Activated naive CD8-positive, alpha-beta T cell treated with anti-CD3 and anti-CD28 coated beads, Interleukin-2, amount 10 ng/mL, durations not matched to agents 7 days and 5 days (primary cell): ENCODE measurements around the gene IL37. TPM values are rescaled to one million over a fixed set of nuclear protein-coding genes. Genes with fewer than 3 reads are reported as not detected.

ENCODE experiments used
- ATAC-seq: fragments of 150-1000 bp; cut with Tn5 transposase; one replicate; pipeline ENCODE4 v1.10.0; 2021; ENCODE audit warnings: low read depth, moderate library complexity
- POLR2A ChIA-PET: fragments of 350-600 bp; sonication (Branson Sonifier 250); formaldehyde crosslinking; loops from one replicate; lab custom pipeline; 2021; ENCODE audit warnings: antibody characterized with exemption; lab: Charles Lee
- DNase-seq: peaks from one replicate; pipeline ENCODE4 v3.0.0; 2021
- H3K27ac Mint-ChIP-seq: one replicate; pipeline ENCODE4 v1.8.0; 2022; ENCODE audit warnings: mild to moderate bottlenecking, mixed read lengths
- H3K27me3 Mint-ChIP-seq: one replicate; pipeline ENCODE4 v1.8.0; 2022; ENCODE audit warnings: mild to moderate bottlenecking, moderate library complexity, mixed read lengths
- H3K36me3 Mint-ChIP-seq: one replicate; pipeline ENCODE4 v1.8.0; 2021; ENCODE audit warnings: mild to moderate bottlenecking, mixed read lengths
- H3K4me1 Mint-ChIP-seq: one replicate; pipeline ENCODE4 v1.8.0; 2021; ENCODE audit warnings: mixed read lengths
- H3K4me3 Mint-ChIP-seq: one replicate; pipeline ENCODE4 v1.8.0; 2022; ENCODE audit warnings: mild to moderate bottlenecking, moderate library complexity, mixed read lengths
- H3K9me3 Mint-ChIP-seq: one replicate; pipeline ENCODE4 v1.8.0; 2021; ENCODE audit warnings: mixed read lengths
- total RNA-seq, 2 experiments: library from RNA; stranded (reverse); gene quantifications; one replicate each; pipeline ENCODE4 v1.2.3, GENCODE V29; 2021

The IL37 gene
- total RNA-seq, 2 experiments from 2014 or later, result not detected

DNA sequence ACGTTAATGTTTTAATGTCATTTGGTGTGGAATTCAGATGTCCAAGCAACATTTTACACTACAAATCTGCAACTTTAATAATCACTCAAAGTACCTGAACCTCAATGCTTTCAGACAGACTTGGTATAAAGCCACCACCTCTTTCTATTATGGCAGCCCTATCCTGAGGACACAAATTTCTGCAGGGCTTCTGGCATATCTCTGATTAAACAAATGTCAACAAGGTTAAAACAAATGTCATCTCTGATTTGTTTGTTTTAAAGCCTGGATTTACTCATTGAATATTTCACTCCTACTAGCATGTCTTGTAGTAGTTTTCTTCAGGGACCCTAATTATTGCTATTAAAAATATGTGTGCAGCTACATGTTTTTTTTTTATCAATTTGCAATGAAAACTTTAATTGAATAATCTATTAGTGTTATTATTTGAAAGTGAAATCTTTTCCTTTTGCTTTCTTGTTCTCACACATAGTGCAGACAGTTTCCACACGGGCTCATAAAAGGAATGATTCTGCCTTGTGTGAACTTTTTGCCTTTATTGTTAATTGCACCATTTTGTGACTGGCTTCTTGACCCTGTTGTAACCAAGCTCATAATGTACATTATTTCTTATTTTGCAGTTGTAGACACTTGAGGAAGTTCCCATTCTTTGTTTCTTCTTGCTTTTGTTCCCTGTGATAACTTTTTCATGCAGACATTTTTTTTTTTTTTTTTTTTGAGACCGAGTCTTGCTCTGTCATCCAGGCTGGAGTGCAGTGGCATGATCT, 30.1 kb downstream of the IL37 start:
- ATAC-seq, result no peak
- Mint-ChIP-seq H3K4me1 (peaks cover 4% of the 10 kb centered on the region), H3K4me3 (no peak overlapping the region), H3K36me3 (no peaks in the 10 kb centered on the region), H3K27me3 (peaks cover 27% of the 10 kb centered on the region), H3K27ac (no peak overlapping the region), H3K9me3 (no peaks in the 10 kb centered on the region)
- DNase-seq, result no peak
- POLR2A ChIA-PET, result interaction anchor here (1.5 kb wide), 1 partner anchor 192 kb away, joined by 13 read pairs; no protein-coding TSS in a partner anchor

- Mint-ChIP-seq H3K27ac (no peak overlapping the region), H3K27me3 (peaks cover 24% of the 10 kb centered on the region), H3K4me1 (peaks cover 4% of the 10 kb centered on the region), H3K36me3 (no peaks in the 10 kb centered on the region), H3K9me3 (no peaks in the 10 kb centered on the region), H3K4me3 (no peak overlapping the region)
- POLR2A ChIA-PET, result interaction anchor here (0.8 to 1.5 kb wide), 2 partner anchors 187 to 193 kb away, joined by 3 to 13 read pairs; no protein-coding TSS in a partner anchor
- DNase-seq (peak; percentile 76), ATAC-seq (peak; percentile 97)
Measured at GRCh38 chr2:112941753-112942653, 31.0 kb downstream of the IL37 start.

- DNase-seq, result no peak
- Mint-ChIP-seq H3K9me3 (no peaks in the 10 kb centered on the region), H3K4me1 (peaks cover 4% of the 10 kb centered on the region), H3K27ac (no peak overlapping the region), H3K27me3 (peaks cover 18% of the 10 kb centered on the region), H3K4me3 (no peak overlapping the region), H3K36me3 (no peaks in the 10 kb centered on the region)
- ATAC-seq, result no peak
- POLR2A ChIA-PET, result interaction anchor here (1.5 kb wide), 1 partner anchor 193 kb away, joined by 13 read pairs; no protein-coding TSS in a partner anchor
Measured at GRCh38 chr2:112942654-112943002, 31.7 kb downstream of the IL37 start.

DNA sequence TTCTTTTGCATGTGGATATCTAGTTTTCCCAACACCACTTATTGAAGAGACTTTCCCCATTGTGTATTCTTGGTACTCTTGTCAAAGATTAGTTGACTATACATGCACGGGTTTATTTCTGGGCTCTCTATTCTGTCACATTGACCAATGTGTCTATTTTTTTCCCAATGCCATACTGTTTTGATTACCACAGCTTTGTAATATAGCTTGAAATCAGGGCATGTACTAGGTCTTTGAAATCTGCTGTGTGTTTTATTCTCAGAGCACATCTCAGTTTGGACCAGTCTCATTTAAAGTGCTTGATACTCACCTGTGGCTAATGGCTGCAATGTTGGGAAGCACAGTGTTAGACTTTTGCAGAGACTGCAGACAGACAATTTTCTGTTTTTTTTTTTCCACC, 34.0 kb downstream of the IL37 start:
- no peak for ATAC-seq

DNA sequence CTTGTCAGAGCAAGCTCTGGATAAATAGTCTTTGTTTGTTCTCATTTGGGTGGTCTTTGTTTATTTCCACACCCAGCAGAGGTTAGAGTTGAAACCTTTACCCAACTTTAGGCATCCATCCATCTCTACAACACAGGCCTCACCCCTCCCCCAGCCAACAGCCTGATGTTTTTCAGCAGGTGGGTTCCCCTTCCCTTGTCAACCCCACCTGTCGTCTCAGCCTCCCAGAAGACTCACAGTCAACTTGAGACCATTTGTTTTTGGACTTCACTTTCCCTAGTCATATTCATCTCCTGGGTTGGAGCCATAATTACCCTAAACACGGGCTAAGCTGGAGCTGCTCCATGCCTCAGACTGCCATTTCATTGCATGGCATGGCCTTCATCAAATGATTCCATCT, 35.1 kb downstream of the IL37 start:
- POLR2A ChIA-PET, result no interaction called here
- H3K27ac Mint-ChIP-seq, result no peak overlapping the region
- H3K36me3 Mint-ChIP-seq, result peaks cover 1% of the 10 kb centered on the region

More for the DNA sequence above, 34.0 kb downstream of the IL37 start:
- no peaks in the 10 kb centered on the region for H3K36me3 Mint-ChIP-seq
- no peak for DNase-seq
- peaks cover 12% of the 10 kb centered on the region for H3K27me3 Mint-ChIP-seq
- no peak overlapping the region for H3K27ac Mint-ChIP-seq
- no peaks in the 10 kb centered on the region for H3K9me3 Mint-ChIP-seq
- H3K4me1 Mint-ChIP-seq, result peaks cover 2% of the 10 kb centered on the region
- H3K4me3 Mint-ChIP-seq, result no peak overlapping the region
- POLR2A ChIA-PET, result no interaction called here

GRCh38 chr2:112947374-112947773, 36.4 kb downstream of the IL37 start:
- Mint-ChIP-seq H3K9me3 (no peaks in the 10 kb centered on the region), H3K27ac (no peak overlapping the region), H3K27me3 (peaks cover 19% of the 10 kb centered on the region), H3K4me3 (no peak overlapping the region), H3K36me3 (peaks cover 1% of the 10 kb centered on the region), H3K4me1 (no peaks in the 10 kb centered on the region)
- POLR2A ChIA-PET, result no interaction called here
- DNase-seq (no peak), ATAC-seq (no peak)

More for the DNA sequence above, 35.1 kb downstream of the IL37 start:
- Mint-ChIP-seq H3K4me1 (peaks cover 2% of the 10 kb centered on the region), H3K4me3 (no peak overlapping the region), H3K27me3 (peaks cover 14% of the 10 kb centered on the region), H3K9me3 (no peaks in the 10 kb centered on the region)
- DNase-seq (no peak), ATAC-seq (no peak)

- no peaks in the 10 kb centered on the region for H3K4me1 Mint-ChIP-seq
- no peak overlapping the region for H3K27ac Mint-ChIP-seq
- H3K4me3 Mint-ChIP-seq, result no peak overlapping the region
- H3K36me3 Mint-ChIP-seq, result peaks cover 1% of the 10 kb centered on the region
- POLR2A ChIA-PET, result interaction anchor here (0.6 kb wide), 1 partner anchor 255 kb away, joined by 4 read pairs; no protein-coding TSS in a partner anchor
- ATAC-seq (no peak), DNase-seq (no peak)
- peaks cover 20% of the 10 kb centered on the region for H3K27me3 Mint-ChIP-seq
- no peaks in the 10 kb centered on the region for H3K9me3 Mint-ChIP-seq
Measured at GRCh38 chr2:112949456-112949855, 38.5 kb downstream of the IL37 start.

GRCh38 chr2:112954364-112954763, 43.4 kb downstream of the IL37 start:
- POLR2A ChIA-PET, result interaction anchor here (0.6 kb wide), 1 partner anchor 199 kb away, joined by 3 read pairs; no protein-coding TSS in a partner anchor
- H3K27me3 Mint-ChIP-seq, result peaks cover 13% of the 10 kb centered on the region
- H3K4me3 Mint-ChIP-seq, result no peak overlapping the region
- ATAC-seq, result no peak
- no peak for DNase-seq
- no peak overlapping the region for H3K27ac Mint-ChIP-seq
- H3K36me3 Mint-ChIP-seq, result peaks cover 1% of the 10 kb centered on the region
- H3K4me1 Mint-ChIP-seq, result no peaks in the 10 kb centered on the region
- H3K9me3 Mint-ChIP-seq, result no peaks in the 10 kb centered on the region

DNA sequence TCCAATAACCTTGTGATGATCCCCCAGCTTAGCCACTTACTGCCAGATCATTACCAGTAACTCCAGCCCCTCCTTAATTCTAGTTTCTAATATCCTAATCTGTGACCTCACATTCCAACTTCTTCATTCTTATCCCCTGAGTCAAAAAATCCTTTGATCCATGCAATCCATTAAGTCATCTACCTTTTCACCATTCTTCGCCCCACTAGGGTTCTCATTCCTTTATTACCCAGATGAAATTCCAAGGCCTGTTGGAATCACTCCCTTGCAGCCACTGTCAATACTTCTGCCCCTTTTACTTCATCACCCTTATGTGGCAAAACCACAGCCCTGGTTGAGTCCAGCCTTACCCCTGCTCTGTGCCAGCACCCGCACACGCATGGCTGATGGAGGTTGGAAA, 46.5 kb downstream of the IL37 start:
- Mint-ChIP-seq H3K27ac (no peak overlapping the region), H3K27me3 (no peaks in the 10 kb centered on the region), H3K4me1 (no peaks in the 10 kb centered on the region), H3K36me3 (no peaks in the 10 kb centered on the region), H3K9me3 (no peaks in the 10 kb centered on the region), H3K4me3 (no peak overlapping the region)
- ATAC-seq, result no peak
- DNase-seq, result no peak
- POLR2A ChIA-PET, result no interaction called here

DNA sequence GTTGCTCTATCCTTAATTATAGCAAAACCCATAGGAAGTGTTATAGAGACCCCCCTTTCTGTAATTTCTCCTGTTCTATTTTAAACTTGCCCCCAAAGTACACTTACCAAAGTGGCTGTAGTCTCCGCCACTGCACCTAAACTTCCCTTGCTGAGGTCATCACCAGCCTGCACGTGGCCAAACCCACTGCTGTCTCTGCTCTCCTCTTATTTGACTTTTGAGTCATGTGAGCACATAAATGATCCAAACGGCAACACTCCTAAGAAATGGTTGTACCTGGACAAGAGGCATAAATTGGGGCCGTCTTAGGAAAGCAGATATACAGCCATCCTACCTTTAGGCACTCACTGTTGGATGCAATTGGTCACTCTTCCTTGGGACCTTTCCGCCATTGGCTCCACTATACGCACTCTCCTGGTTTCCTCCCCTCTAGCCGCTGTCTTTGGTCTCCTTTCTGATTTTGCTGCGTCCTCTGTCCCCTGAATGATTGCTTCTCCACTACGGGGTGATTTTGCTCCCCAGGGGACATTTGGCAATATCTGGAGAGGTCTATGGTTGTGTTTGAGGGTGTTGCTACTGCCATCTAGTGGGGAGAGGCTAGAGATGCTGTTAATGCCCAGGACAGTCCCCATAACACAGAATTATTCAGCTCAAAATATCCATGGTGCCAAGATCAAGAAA, 47.6 kb downstream of the IL37 start:
- no peak overlapping the region for H3K27ac Mint-ChIP-seq
- POLR2A ChIA-PET, result no interaction called here
- H3K9me3 Mint-ChIP-seq, result no peaks in the 10 kb centered on the region
- H3K36me3 Mint-ChIP-seq, result no peaks in the 10 kb centered on the region
- H3K4me1 Mint-ChIP-seq, result no peaks in the 10 kb centered on the region
- DNase-seq (no peak), ATAC-seq (peak; percentile 92)
- H3K4me3 Mint-ChIP-seq, result no peak overlapping the region
- no peaks in the 10 kb centered on the region for H3K27me3 Mint-ChIP-seq

- H3K4me3 Mint-ChIP-seq, result no peak overlapping the region
- no peak for DNase-seq
- no peaks in the 10 kb centered on the region for H3K9me3 Mint-ChIP-seq
- no peaks in the 10 kb centered on the region for H3K36me3 Mint-ChIP-seq
- H3K27ac Mint-ChIP-seq, result no peak overlapping the region
- POLR2A ChIA-PET, result no interaction called here
- no peaks in the 10 kb centered on the region for H3K4me1 Mint-ChIP-seq
- no peak for ATAC-seq
- no peaks in the 10 kb centered on the region for H3K27me3 Mint-ChIP-seq
Measured at GRCh38 chr2:112959109-112959812, 48.3 kb downstream of the IL37 start.

GRCh38 chr2:112960230-112960825, 49.4 kb downstream of the IL37 start:
- POLR2A ChIA-PET, result no interaction called here
- H3K36me3 Mint-ChIP-seq, result no peaks in the 10 kb centered on the region
- no peak overlapping the region for H3K4me3 Mint-ChIP-seq
- no peak for DNase-seq
- H3K27ac Mint-ChIP-seq, result no peak overlapping the region
- no peaks in the 10 kb centered on the region for H3K4me1 Mint-ChIP-seq
- H3K27me3 Mint-ChIP-seq, result no peaks in the 10 kb centered on the region
- ATAC-seq, result no peak
- H3K9me3 Mint-ChIP-seq, result no peaks in the 10 kb centered on the region
